Midbrain (tissue), 1 donor: Measurements from ENCODE around the gene CPLX3.

Experiments used
- DNase-seq: peaks from one replicate; lab custom pipeline; 2025; lab: John Stamatoyannopoulos, UW

Gene CPLX3

GRCh38 chr15:74845208-74845568 is 18.8 kb downstream of the CPLX3 start:
- DNase-seq, result no peak

DNA sequence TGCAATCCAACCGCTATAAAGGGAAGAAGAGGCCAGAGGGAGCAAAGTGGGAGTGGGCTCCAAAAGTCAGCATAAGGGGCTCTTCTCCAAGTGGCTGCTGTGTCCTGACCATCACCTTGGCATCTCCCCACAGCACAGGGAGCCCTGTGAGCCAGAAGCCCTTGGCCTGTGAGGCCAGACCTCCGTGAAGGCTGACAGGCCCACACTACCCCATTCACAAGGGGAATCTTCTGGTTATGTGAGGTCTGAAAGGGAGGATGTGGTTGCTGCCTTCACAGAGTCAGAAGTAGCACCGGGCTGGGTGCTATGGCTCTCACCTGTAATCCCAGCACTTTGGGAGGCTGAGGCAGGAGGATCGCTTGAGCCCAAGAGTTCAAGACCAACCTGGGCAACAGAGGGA is 19.2 kb downstream of the CPLX3 start:
- no peak for DNase-seq

GRCh38 chr15:74847432-74847831 is 21.0 kb downstream of the CPLX3 start:
- no peak for DNase-seq

- DNase-seq, result no peak
Observed at GRCh38 chr15:74850393-74850792, 24.0 kb downstream of the CPLX3 start.

DNA sequence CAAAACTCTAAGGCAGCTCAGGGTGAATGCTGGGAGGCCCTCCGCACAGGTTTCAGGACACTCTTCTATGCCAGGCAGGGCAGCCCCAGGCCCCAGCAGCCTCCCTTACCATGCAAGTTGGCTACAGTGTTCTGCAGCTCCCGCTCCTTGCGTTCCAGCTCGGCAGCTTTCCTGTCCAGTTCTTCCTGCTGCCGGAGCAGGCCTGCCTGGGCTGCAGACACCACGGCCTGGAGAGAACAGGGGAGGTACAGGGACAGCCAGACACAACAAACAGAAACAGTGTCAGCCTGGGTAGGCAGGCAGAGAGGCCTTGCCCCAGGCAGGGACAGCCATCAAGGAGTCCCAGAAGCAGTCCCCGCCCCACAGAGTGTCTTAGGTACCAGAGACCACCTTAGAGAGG is 25.5 kb downstream of the CPLX3 start:
- no peak for DNase-seq

GRCh38 chr15:74854453-74855022 is 28.1 kb downstream of the CPLX3 start:
- DNase-seq, result no peak

DNA sequence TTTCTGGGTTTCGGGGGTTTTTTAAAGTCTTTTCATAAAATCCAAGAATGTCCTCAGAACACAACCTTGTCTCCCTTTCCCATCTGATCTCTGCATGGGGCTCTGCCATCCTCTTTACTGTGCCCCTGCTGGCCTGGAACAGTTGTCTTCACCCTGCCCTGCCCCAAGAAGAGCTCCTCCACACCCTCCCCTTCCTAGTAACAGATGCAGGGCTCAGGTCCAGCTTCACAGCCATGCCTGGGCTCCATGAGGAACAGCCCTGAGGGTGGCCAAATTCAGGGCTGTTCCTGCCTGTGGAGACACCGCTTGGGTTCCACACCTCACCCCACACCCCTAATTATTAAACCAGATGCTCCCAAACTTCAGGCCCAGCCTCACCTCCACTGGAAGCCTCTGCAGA is 29.4 kb downstream of the CPLX3 start:
- no peak for DNase-seq

DNA sequence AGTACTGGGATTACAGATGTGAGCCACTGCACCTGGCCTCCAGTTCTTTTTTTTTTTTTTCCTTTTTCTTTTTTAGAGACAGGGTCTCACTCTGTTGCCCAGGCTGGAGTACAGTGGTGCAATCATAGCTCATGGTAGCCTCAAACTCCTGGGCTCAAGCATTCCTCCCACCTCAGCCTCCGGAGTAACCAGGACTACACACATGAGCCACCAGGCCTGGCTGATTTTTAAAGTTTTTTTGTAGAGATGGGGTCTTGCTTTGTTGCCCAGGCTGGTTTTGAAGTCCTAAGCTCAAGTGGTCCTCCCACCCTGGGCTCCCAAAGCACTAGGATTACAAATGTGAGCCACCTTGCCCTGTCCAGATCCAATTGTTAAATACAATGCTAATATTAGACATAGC is 30.1 kb downstream of the CPLX3 start:
- no peak for DNase-seq

GRCh38 chr15:74857082-74857655 is 30.7 kb downstream of the CPLX3 start:
- DNase-seq, result no peak

DNA sequence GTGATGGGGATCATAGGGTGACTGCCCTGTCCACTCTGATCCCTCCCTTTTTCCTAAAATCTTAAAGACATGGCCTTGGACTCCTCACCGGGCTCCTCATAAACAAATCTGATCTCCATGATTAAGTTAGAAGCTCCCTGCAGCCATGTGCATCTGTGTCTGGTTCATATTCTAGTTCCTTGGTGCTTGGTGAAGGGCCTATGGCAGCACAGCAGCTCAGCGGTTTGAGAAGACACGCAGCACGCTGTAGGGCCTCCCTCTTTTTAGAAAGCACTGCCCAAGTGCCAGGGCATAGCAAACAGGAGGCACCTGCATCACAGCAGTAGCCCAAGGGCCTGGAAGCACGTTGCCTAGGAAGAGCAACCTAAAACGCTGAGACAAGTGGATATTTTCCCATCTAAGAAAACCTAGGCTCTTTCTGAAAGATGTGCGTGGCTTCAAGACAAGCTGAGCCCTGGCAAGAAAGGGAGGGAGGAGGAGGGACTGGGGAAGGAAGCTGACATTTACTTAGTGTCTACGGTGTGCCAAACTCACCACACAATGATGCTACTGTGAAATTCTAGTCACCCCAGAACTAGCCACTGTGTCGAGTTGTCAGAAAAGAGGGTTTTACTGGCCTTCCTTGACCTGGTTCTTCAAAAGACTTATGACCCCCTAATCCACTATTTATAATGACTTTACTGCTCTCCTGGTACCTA is 31.4 kb downstream of the CPLX3 start:
- DNase-seq, result no peak

GRCh38 chr15:74858369-74858740 is 31.9 kb downstream of the CPLX3 start:
- no peak for DNase-seq

DNA sequence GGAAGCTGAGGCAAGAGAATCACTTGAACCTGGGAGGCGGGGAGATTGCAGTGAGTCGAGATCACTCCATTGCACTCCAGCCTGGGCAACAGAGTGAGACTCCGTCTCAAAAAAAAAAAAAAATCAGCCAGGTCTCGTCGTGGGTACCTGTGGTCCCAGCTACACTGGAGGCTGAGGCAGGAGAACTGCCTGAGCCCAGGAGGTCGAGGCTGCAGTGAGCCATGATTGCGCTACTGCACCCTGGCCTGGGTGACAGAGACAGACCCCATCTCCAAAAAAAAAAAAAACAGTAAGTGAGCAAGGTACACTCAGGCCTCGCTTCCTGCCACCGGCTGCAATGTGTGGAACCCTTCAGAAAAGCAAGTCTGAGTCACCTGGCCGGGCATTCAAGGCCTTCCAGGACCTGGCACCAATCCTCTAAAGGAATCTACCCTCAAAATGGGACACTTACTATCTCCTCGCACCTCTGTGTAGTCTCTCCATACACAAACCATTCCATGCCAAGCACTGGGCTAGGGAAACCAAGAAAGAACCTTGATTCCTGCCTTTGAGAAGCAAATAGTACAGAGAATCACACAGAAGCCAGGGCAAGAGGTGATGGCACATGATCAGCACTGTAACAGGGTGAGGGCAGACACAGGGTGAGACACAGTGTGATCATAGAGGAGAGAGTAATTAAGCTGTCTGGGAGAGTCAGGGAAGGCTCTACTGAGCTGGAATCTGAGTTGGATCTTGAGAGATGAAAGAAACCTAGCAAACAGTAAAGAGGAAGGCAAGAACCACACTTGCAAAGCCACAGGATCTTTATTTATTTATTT is 37.0 kb downstream of the CPLX3 start:
- no peak for DNase-seq

DNA sequence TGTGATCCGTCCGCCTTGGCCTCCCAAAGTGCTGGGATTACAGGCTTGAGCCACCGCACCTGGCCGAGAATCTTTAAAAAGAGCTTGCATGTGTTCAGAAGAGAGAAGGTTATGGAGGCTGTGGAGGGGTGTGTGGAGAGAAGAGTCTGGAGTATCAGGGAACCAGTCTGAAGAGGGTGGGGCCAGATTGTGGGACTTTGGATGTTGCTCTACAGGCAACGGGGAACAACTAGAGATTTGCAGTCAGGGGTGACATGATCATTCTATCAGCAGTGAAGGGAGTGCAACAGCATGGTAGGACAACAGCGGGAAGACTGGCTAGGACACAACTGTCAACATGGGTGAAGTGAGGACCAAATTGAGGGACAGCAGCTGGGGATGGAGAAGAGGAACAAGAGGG is 37.9 kb downstream of the CPLX3 start:
- DNase-seq, result no peak

- DNase-seq, result no peak
Observed at GRCh38 chr15:74865316-74865715, 38.9 kb downstream of the CPLX3 start.

DNA sequence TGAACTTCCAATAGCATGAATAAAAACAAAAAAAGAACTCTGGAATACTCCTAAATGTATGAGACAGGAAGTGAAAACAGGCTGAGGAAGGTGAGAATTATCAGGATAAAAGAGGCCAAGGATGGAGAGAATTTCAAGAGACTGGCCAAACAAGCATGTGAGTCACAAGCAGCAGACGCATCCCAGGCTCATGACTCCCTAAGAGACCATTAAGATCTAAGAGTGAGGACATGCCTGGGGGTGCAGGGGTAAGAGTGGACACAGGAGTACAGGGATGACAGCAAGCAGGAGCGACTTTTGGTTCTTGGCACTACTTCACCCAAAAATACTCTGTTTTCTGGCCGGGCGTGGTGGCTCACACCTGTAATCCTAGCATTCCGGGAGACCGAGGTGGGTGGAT is 39.7 kb downstream of the CPLX3 start:
- no peak for DNase-seq

DNA sequence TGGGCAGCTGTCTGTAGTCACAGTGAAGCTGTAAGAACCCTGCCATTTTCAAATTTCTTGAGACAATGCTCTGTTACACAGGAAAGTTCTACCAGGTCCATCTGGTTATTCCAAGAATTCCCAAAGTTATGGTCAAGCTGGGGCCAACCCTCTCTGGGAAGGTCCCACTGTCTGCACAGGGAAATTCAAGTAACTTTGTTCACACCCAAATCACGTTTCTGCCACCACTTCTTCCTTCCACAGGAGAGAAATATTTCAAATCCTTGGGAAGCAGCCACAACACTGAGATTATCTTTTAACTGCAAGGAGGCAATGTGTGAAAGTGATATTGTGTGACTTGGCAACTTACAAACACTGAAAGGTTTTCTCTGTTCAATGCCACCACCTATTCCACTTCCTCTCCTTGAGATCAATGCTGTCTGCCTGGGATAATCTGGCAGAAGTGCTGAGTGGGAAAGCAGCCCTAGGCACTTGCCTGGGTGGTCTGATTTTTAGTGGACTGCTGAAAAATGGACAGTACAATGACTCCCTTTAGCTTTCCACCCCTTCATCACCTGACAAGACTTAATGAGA is 41.1 kb downstream of the CPLX3 start:
- DNase-seq, result no peak

DNA sequence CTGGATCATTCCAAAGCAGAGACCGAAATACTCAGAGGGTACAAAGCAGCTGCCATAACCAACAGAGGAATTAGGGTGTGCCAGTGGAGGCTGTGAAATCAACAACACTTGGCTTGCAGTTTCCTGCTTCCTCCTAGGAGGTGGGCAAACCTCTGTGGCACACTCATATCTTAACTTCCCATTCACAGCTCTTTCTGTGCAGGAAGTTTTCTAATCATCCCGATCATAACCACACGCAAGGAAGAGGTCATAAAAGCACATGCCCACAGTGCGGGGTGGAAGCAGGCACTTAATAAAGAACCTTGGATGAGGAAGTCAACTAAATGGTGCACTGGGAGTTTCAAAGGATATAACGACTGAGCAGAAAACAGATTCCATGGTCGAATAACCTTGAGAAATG is 41.6 kb downstream of the CPLX3 start:
- DNase-seq, result no peak

GRCh38 chr15:74869372-74869725 is 42.9 kb downstream of the CPLX3 start:
- DNase-seq, result no peak

DNA sequence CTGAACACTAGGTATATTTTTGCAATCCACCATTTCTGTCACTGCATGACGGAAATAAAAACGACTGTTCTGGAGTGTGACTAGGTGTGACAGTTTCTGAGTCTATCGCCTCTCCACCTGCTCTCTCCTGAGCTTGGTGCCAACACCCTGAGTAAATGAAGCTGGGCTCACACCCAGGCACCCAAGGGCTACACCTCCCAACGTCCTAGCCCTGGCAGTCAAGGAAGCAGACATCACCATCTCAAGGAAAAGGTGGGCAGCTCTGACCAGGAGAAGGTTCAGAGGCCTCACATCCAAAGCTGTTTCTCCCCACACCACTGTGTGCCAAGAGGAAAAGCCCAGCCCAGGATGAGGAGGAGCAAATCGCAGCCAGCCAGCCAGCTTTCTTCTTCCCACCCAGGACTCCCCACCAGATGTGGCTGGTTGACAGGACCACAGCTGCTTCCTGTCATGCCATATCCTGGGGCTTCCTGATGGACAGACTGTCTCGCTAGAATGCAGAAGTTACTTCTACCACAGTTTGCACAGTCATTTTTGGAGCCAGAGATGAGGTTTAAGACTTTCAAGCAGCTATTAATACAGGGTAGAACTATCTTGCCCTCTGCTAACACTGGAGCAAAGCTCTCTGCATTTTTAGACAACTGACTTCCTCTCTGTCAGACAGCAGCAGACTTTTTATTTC is 43.4 kb downstream of the CPLX3 start:
- DNase-seq, result peak; percentile 43

- DNase-seq, result no peak
Observed at GRCh38 chr15:74870436-74871215, 44.2 kb downstream of the CPLX3 start.

GRCh38 chr15:74872702-74873035 is 46.2 kb downstream of the CPLX3 start:
- no peak for DNase-seq
